DMS53 treated with DMSO at 0.1 percent for 48 hours (cell line): ENCODE measurements around the gene XK.
"Not testable (repeated sequence)": the region's sequence is repeated elsewhere in the genome, so short reads cannot be mapped to it uniquely, and the experiment has no call there.

Source experiments
- DNase-seq: peaks from one replicate; lab custom pipeline; 2025; ENCODE audit not compliant: unreplicated experiment; lab: John Stamatoyannopoulos, UW

Gene XK

DNA sequence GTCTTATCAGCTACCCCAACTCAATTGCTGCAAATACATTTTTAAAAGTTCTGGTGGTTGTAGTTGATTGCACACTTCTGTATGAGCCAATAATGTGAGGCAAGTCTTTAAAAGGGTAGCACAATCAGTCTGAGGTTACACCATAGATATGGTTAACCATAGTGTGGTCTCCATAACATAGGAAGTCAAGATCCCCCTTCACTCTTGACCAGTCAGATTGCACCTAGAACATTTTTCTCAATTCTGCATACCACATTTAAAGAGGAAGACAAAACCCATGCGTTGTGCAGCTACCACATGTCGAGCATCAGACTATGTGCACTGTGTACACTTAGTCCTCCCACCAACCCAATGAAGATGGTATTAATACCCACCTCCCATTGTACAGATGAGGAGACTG is 67.8 kb downstream of the XK start:
- no peak for DNase-seq

DNA sequence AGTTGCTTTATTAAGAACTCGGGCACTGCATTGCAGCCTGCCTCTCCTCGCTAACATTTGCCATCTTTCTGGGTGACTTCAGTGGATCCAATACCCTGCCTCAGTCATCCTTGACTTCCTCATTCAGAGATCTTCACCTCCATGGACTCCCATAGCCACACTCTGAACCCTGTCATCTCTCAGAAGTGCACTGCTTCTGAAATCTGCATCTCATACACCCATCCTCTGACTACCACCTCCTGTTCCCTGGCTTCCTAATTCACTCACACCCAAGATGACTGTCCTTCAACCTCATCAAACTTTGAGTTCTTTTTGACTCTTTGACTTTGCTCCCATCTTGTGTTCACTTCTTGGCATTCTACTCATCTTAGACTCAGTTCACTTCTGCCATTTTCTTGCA is 68.9 kb downstream of the XK start:
- no peak for DNase-seq

DNA sequence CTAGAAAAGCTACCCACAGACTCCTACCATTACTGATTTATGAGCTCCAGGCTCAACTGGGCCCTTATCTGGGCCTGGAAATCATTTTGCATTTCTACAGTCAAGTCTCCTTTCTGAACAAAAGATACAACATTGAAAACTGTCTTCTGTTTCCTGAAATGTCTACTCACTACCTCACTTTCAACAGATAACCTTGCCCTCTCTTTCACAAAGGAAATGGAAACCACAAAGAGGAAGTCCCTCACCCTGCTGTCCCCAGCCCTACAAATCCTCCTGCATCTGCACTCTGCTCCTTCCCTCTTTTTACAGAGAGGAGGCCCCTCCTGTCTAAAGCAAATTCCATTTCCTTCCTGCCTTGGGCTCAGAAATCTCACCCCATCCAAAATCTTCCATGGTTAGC is 69.4 kb downstream of the XK start:
- no peak for DNase-seq

DNA sequence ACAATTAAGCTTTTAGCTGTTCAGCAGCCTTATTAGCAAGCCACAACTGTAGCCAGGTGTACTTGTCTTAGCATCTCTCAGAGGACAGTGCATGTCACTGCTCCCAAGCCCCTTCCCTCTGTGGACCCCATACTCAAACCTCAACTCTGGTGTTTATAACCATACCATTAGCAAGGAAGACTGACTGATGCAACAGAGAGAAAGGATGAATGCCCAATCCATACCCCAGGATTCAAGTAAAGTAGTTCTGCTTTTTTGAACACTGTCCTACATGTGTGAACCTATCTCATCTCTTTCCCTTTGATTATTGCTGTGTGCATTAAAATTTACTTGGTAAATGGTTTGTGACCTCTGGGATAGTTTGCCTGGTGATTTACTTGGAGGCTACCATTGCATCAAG is 71.5 kb downstream of the XK start:
- DNase-seq = no peak

DNA sequence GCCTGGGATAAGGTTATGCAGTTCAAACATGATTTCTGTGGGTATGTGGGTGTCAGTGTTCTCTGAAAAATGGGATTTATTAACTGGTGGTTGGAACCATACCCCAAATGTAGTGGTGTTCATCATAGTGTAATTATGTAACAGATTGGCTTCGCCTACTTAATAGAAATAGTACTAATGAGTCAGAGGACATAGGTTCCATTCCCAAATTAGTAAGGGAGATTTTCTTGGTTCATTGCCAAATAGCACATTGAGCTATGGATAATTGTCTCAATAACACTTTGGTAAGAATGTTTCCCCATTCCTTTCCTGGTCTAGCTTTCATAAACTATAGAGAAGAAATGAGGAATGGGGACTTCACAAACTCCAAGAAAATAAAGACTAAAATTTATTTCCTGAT is 73.8 kb downstream of the XK start:
- DNase-seq = no peak

DNA sequence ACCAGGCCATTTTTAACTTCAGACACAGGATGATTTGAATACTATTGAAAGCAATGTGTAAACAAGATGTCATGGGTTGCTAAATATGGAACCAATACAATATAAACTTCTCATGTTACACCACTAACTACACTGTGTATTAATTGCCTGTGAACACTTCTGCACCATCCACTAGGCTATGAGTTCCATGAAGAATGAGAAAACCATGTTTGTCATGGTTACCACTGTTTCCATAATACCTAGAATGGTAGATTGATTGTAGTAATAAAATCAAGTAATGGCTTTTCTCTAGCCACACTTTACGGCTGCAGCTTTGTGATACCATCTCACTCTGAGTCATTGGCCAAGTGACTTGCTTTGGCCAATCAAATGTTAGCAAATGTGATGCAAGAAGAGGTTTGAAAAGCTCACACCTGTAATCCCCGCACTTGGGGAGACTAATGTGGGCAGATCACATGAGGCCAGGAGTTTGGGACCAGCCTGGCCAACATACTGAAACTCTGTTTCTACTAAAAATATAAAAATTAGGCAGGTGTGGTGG is 74.4 kb downstream of the XK start:
- no peak for DNase-seq

DNA sequence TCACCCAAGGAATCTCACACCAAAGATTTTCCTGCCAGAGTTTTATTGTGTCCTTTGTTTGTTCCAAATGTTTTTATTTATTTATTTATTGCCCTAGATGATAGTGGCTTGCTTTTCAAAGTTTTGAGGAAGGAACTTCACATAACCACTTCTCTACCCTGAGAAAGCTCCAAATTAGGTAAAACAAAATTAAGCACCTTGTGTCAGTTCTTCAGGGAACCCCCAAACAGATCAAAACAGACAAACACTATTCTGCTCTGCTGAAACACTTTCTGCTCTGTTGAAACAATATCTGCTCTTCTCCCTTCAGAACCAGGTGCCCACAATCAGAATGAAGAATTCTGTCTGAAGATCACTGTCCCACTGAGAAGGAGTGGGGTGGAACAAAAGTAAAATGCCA is 77.8 kb downstream of the XK start:
- no peak for DNase-seq

DNA sequence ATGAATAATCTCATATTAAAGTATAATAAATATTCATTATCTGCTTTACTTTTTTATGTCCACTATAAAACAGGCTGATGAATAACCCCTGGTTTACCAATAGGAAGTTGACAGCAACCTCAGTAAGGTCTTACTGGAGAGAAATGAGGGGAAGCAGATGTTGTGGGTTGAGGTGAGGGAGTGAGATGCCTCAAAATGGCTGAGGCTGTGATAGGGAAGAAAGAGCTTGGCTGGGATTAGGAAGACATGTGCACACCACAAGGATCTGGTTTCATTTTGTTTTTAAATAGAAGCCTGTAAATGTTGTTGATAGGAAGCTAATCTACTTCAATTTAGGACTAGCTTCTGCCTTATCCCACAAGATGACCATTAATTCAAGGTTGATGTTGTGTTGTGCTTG is 79.9 kb downstream of the XK start:
- DNase-seq = no peak

DNA sequence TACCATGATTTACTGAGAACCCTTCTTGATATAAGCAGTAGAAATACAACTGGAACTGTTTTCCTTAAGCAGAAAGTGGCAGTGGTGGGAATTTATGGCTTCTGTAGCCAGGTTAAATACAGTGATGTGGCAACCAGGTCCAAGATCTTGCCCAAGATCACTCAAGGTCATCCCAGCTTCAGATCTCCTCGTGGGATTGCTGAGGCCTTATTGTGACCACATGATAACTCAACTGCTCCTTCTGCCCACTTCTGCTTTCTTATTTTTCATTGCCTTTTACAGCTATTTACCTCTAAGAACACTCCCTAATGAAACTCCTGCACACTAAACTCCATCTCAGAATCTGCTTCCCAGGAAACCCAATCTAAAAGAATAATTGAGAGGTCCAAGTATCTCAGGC is 81.8 kb downstream of the XK start:
- DNase-seq = no peak

DNA sequence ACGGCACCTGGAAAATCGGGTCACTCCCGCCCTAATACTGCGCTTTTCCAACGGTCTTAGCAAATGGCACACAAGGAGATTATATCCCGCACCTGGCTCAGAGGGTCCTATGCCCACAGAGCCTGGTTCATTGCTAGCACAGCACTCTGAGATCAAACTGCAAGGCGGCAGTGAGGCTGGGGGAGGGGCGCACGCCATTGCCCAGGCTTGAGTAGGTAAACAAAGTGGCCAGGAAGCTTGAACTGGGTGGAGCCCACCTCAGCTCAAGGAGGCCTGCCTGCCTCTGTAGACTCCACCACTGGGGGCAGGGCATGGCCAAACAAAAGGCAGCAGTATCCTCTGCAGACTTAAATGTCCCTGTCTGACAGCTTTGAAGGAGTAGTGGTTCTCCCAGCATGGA is 83.3 kb downstream of the XK start:
- DNase-seq = not testable (repeated sequence)

DNA sequence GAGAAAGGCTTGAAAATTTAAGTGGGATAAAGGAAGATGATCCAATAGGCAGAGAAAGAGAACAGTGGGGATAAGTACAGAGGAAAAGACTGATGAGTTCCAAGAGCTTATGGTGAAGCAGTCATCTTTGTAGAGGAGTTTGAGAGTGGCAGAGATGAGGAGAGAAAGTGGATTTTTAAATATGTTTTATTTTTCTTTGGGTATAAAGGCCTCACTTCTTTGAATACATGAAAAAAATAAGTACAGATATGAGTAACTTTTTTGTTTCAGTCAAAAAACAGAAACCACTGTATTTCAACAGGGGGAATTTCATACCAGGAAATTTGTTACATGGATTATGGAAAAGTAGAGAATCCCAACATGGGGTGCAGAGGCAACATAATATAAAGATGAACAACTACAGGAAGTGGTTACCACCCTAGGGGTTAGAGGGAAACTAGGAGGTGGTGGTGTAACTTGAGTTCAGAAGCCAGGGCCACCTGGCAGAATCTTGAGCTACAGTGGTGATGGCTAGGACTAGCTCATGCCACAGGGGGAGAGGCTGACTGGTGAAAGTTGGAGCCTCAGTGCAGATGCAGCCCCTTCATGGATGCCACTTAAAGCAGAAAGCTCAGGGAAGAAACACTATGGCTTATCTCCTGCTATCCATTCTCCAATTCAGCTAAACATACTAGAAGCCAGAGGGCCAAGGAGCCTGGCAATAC is 90.8 kb downstream of the XK start:
- no peak for DNase-seq

DNA sequence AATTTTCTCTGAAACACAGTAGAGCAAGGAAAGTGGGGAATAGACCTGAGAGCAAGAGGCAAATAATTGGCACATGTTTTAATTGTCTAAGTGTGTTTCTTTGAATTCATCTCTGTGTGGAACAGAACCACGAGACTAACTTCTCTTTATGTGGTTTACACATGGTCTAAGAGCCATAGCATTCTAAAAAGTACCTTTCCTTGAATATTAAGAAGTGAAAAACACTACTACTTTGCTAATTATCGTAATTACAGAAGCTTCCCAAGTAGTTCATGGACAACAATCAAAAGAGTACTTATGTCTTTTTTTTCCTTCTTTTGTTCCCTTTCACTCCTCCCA is 91.4 kb downstream of the XK start:
- no peak for DNase-seq

DNA sequence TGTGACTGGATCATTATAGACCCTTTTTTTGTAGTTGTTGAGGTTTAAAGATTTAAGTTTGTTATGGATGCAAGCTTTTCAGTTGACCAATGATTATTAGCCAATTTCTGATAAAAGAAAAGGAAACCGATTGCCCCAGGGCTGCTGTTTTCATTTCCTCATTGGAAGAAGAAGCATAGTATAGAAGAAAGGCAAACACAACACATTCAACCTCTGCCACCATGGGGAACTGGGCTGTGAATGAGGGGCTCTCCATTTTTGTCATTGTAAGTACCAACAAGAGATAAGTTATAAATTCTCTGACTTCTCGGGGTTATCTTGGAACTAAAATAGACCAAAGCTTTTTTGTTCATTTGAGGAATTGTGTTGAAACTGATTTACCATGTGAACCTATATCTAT is 94.3 kb downstream of the XK start, which contains the start of gene CYBB:
Gene CYBB (plus strand): TSS at position 203 of the 400 bp plus-strand sequence. CDS start 19 bp downstream, at position 222.
- no peak for DNase-seq

DNA sequence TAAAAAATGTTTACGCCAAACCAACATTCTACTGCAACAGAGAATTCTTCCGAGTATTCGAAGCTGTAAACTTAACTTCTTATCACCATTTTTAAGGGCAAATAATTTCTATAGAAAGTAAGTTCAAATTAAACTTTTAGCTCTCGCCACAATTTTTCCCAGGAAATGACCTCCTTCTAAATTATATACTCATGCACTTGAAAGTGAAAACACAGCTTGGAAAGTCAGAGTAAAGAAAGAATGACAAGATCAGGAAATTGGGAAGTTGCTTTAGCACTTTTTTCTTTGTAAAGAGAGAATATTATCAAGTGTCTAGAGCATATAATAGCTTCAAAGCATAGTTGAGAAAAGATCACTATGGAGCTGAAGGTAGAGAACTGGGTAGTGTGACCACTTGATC is 95.5 kb downstream of the XK start:
- no peak for DNase-seq
